Measurements from ENCODE around the gene AMELY. TPM values are rescaled to one million over a fixed set of nuclear protein-coding genes. Genes with fewer than 3 reads are reported as not detected.
"Not testable (repeated sequence)": the region's sequence is repeated elsewhere in the genome, so short reads cannot be mapped to it uniquely, and the experiment has no call there.

Gene AMELY
- polyA plus RNA-seq, 1 experiment: not detected

GRCh38 chrY:6895236-6895635 lies 16.3 kb downstream of the AMELY start:
- H3K4me3 ChIP-seq (ENCODE audit: low read depth, low read length): no peak overlapping the region
- POLR2A ChIA-PET: no interaction called here
- no peaks in the 10 kb centered on the region for H3K36me3 ChIP-seq (ENCODE audit: control insufficient read depth, insufficient read depth, low read length)
- CTCF ChIA-PET: no interaction called here
- DNase-seq (ENCODE audit: low read depth): no peak
- no peak for TF ChIP-seq CTCF (IDR thresholded peaks at IDR 0.05; ENCODE audit: insufficient read depth, low read depth, low read length)
- H3K27me3 ChIP-seq (ENCODE audit: control insufficient read depth, insufficient read depth, low read length): no peaks in the 10 kb centered on the region

- Histone ChIP-seq H3K36me3 (ENCODE audit: control insufficient read depth, insufficient read depth, low read length) (no peaks in the 10 kb centered on the region), H3K27me3 (ENCODE audit: control insufficient read depth, insufficient read depth, low read length) (no peaks in the 10 kb centered on the region), H3K4me3 (ENCODE audit: low read depth, low read length) (no peak overlapping the region)
- TF ChIP-seq CTCF (IDR thresholded peaks at IDR 0.05; ENCODE audit: insufficient read depth, low read depth, low read length): no peak
- no peak for DNase-seq (ENCODE audit: low read depth)
- POLR2A ChIA-PET: no interaction called here
- CTCF ChIA-PET: no interaction called here
Observed at GRCh38 chrY:6894496-6894895, 17.1 kb downstream of the AMELY start.

DNA sequence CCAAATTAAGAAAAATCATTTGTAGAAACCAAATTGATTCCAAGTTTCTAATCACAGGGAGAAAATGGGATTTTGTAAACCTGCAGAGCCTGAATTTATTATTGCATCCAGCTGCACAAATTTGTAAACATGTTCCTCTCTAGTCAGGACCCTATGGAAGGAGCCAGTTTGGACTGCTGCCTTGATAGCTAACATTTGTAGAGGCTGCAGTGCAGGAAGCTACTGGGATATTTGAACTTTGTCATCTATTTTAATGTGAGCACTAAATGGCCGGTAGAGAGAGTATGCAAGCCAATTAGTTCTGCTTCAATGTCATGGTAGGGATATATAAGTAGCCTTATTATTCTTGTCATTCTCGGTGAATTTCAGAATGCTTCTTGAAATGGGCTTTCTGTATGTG lies 62.2 kb downstream of the AMELY start:
- CTCF ChIA-PET: no interaction called here
- no peak overlapping the region for H3K4me3 ChIP-seq (ENCODE audit: low read depth, low read length)
- DNase-seq (ENCODE audit: low read depth): no peak
- POLR2A ChIA-PET: no interaction called here
- H3K36me3 ChIP-seq (ENCODE audit: control insufficient read depth, insufficient read depth, low read length): no peaks in the 10 kb centered on the region
- no peak for TF ChIP-seq CTCF (IDR thresholded peaks at IDR 0.05; ENCODE audit: insufficient read depth, low read depth, low read length)
- no peaks in the 10 kb centered on the region for H3K27me3 ChIP-seq (ENCODE audit: control insufficient read depth, insufficient read depth, low read length)

GRCh38 chrY:6842650-6843049 lies 68.9 kb downstream of the AMELY start:
- DNase-seq (ENCODE audit: low read depth); H3K4me3 ChIP-seq (ENCODE audit: low read depth, low read length); H3K27me3 ChIP-seq (ENCODE audit: control insufficient read depth, insufficient read depth, low read length); CTCF ChIA-PET; H3K36me3 ChIP-seq (ENCODE audit: control insufficient read depth, insufficient read depth, low read length); POLR2A ChIA-PET: not testable (repeated sequence)

Other genes with a start within 250 kb of the AMELY start
- not detected in 2 replicates for gene TBL1Y, start 1.1 kb downstream of the AMELY start, polyA plus RNA-seq (2011; rRNA removed)

All from BJ (cell line).